ENCODE results near the gene SFPQ. TPM values are rescaled to one million over a fixed set of nuclear protein-coding genes. Genes with fewer than 3 reads are reported as not detected.
A peak's percentile ranks its signal among the peaks of the same experiment; 100 is the strongest.
"Not testable (repeated sequence)": the region's sequence is repeated elsewhere in the genome, so short reads cannot be mapped to it uniquely, and the experiment has no call there.

Gene SFPQ
- total and polyA plus RNA-seq, 5 experiments from 2014 or later: 85.6 to 418 (median 138) TPM

- no peaks in the 10 kb centered on the region for H3K27me3 Mint-ChIP-seq
- POLR2A ChIA-PET: no interaction called here
Measured at GRCh38 chr1:35173491-35173890, 19.5 kb downstream of the SFPQ start.

GRCh38 chr1:35172022-35172421, 20.9 kb downstream of the SFPQ start:
- no peak for DNase-seq
- H3K36me3 Mint-ChIP-seq: peaks cover 0 to 30% (median 3%) of the 10 kb centered on the region in 3 donors
- peak in 1 of 2 donors; percentile 3 for ATAC-seq
- peaks cover 4 to 10% (median 8%) of the 10 kb centered on the region in 4 donors for H3K4me1 Mint-ChIP-seq
- H3K27ac Mint-ChIP-seq: peak overlapping the region in 1 of 10 donors; percentile 18
- H3K9me3 Mint-ChIP-seq: peaks cover 0 to 2% (median 0%) of the 10 kb centered on the region in 9 donors
- POLR2A ChIA-PET: interaction anchor here (0.9 to 1.0 kb wide), 3 partner anchors 9 to 21 kb away, joined by 3 read pairs; partner anchors contain the start of gene SFPQ
- no peak overlapping the region for H3K4me3 Mint-ChIP-seq
- no peaks in the 10 kb centered on the region for H3K27me3 Mint-ChIP-seq

More at GRCh38 chr1:35173491-35173890, 19.5 kb downstream of the SFPQ start:
- H3K36me3 Mint-ChIP-seq: peaks cover 0 to 44% (median 13%) of the 10 kb centered on the region in 3 donors
- peaks cover 8 to 16% (median 12%) of the 10 kb centered on the region in 4 donors for H3K4me1 Mint-ChIP-seq
- ATAC-seq (peak in 1 of 2 donors; percentile 1), DNase-seq (no peak)
- no peak overlapping the region for H3K4me3 Mint-ChIP-seq
- H3K27ac Mint-ChIP-seq: peak overlapping the region in 4 of 10 donors; percentile 3 to 70 (median 16)
- no peaks in the 10 kb centered on the region for H3K9me3 Mint-ChIP-seq

GRCh38 chr1:35171579-35171978, 21.4 kb downstream of the SFPQ start:
- Mint-ChIP-seq H3K4me3 (no peak overlapping the region), H3K9me3 (peaks cover 0 to 3% (median 0%) of the 10 kb centered on the region in 9 donors), H3K27ac (peak overlapping the region in 2 of 10 donors; percentile 20 to 56), H3K36me3 (peaks cover 0 to 25% (median 3%) of the 10 kb centered on the region in 3 donors), H3K27me3 (no peaks in the 10 kb centered on the region), H3K4me1 (peaks cover 4 to 10% (median 8%) of the 10 kb centered on the region in 4 donors)
- POLR2A ChIA-PET: interaction anchor here (0.9 to 1.0 kb wide), 3 partner anchors 9 to 21 kb away, joined by 3 read pairs; partner anchors contain the start of gene SFPQ
- no peak for DNase-seq
- ATAC-seq: peak in 1 of 2 donors; percentile 12

GRCh38 chr1:35164893-35165292, 28.1 kb downstream of the SFPQ start:
- Mint-ChIP-seq H3K36me3 (peaks cover 0 to 2% (median 0%) of the 10 kb centered on the region in 3 donors), H3K9me3 (peaks cover 0 to 23% (median 5%) of the 10 kb centered on the region in 9 donors), H3K4me3 (no peak overlapping the region), H3K4me1 (no peaks in the 10 kb centered on the region), H3K27ac (no peak overlapping the region), H3K27me3 (no peaks in the 10 kb centered on the region)
- POLR2A ChIA-PET: no interaction called here
- DNase-seq (no peak), ATAC-seq (no peak)

DNA sequence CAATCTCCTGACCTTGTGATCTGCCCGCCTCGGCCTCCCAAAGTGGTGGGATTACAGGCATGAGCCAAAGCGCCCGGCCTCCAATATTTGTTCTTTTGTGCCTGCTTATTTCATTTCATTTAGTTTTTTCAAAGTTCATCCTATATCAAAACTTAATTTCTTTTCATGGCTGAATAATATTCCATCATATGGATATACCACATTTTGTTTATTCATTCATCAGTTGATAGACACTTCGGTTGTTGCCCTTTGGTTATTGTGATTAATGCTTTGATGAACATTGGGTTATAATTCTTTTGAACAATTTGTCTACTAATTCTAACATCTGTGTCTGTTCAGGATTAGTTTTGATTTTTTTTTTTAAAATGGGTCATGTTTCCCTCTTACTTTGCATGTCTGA, 41.7 kb downstream of the SFPQ start:
- POLR2A ChIA-PET: no interaction called here
- Mint-ChIP-seq H3K27me3 (peaks cover 0 to 3% (median 2%) of the 10 kb centered on the region in 5 donors), H3K4me3 (no peak overlapping the region), H3K27ac (no peak overlapping the region), H3K4me1 (peaks cover 2 to 8% (median 7%) of the 10 kb centered on the region in 4 donors), H3K36me3 (peaks cover 0 to 2% (median 0%) of the 10 kb centered on the region in 3 donors), H3K9me3 (peaks cover 0 to 7% (median 0%) of the 10 kb centered on the region in 9 donors)
- DNase-seq (no peak), ATAC-seq (no peak)

DNA sequence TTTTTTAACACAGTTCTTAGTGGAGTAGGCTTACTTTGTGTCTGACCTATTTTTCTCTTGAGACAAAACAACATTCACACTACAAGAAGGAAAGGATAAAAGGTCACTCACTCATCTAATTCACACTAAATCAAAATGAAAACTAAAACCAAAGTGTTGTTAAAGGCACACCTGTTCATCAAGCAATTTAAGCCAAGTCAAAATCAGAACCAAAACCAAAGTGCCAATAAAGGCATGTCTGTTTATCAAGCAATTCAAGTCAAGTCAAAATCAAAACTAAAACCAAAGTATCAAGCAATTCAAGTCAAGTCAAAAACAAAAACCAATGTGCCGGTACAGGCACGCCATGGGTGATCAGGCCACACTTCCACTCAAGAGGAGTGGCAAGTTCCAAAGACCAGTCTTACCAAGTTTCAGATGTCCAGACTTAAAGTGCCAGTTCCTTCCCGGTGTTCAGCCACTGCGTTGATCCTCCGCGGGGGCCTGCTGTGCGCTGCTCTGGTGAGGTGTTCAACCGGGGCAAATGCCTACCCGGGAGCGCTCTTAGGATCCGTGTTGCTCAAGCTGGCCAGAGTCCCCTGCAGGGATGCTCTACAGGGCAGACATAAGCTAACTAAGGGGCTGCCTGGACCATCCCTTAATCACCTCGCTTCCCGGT, 46.9 kb downstream of the SFPQ start:
- Mint-ChIP-seq H3K4me1 (peaks cover 0 to 12% (median 2%) of the 10 kb centered on the region in 4 donors), H3K27ac (peak overlapping the region in 1 of 10 donors; percentile 58)
- H3K36me3 Mint-ChIP-seq, H3K4me3 Mint-ChIP-seq, POLR2A ChIA-PET, ATAC-seq, DNase-seq, H3K9me3 Mint-ChIP-seq, H3K27me3 Mint-ChIP-seq: not testable (repeated sequence)

DNA sequence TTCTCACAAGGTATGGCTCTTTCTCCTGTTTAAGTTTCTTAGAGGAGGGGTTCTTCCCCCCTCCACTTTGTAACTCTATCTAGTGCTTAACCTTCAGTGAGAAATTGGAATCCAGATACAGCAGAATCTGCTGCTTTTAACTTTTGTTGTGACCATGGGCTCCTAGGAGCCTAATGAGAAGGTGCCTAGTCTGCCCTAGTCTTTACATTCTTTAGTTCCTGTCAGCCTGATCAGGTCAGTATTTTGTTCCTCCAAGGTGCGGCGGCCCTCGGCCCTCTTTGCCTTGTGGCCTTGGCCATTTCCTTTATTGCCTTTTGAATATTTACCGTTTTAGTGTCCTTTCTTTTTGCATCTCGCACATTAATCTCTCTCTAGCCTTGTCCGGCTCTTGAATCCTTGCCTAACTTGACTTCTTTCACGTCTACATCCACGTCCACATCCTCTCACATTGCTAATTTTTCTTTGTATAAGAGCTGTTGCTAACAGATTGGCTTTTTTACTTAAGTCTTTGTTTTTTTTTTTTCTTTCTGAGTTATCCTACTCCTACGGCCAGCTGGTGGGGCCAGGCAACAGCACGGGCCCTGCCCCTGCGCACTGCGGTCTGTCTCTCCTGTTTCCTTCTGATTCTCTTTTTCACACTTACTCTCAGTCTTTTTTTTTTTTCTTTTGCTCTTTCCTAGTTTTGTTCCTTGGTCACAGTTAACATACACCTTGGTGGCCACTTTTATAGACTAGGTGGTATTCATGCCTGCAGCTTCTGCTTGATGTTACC, 49.0 kb downstream of the SFPQ start:
- H3K36me3 Mint-ChIP-seq: no peaks in the 10 kb centered on the region
- peaks cover 0 to 5% (median 0%) of the 10 kb centered on the region in 5 donors for H3K27me3 Mint-ChIP-seq
- H3K4me1 Mint-ChIP-seq: peaks cover 0 to 12% (median 1%) of the 10 kb centered on the region in 4 donors
- DNase-seq (no peak), ATAC-seq (no peak)
- no peak overlapping the region for H3K4me3 Mint-ChIP-seq
- POLR2A ChIA-PET: no interaction called here
- H3K27ac Mint-ChIP-seq: no peak overlapping the region
- no peaks in the 10 kb centered on the region for H3K9me3 Mint-ChIP-seq

DNA sequence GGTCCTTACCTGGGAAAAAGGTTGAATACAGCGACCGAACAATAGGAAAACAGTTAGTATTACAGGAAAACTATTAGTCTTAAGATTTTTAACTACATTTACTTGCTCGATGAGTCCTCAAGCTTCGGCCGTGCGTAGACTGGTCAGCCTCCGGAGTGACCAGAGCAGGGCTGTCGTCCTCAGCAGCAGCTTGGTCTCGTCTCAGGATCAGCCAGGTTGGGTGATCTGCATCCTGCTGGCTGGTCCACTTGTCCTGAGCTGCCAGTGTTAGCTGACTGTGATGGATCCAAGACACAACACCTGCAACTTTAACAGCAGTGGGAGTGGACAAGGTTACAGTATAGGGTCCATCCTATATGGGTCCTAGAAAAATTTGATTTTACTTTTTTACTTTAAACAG, 50.2 kb downstream of the SFPQ start:
- H3K27ac Mint-ChIP-seq, DNase-seq, H3K36me3 Mint-ChIP-seq, POLR2A ChIA-PET, H3K27me3 Mint-ChIP-seq, ATAC-seq, H3K9me3 Mint-ChIP-seq, H3K4me3 Mint-ChIP-seq: not testable (repeated sequence)
- H3K4me1 Mint-ChIP-seq: peaks cover 0 to 12% (median 1%) of the 10 kb centered on the region in 4 donors

GRCh38 chr1:35142294-35142693, 50.7 kb downstream of the SFPQ start:
- H3K27ac Mint-ChIP-seq, H3K4me3 Mint-ChIP-seq, H3K36me3 Mint-ChIP-seq, H3K27me3 Mint-ChIP-seq, DNase-seq, H3K9me3 Mint-ChIP-seq, ATAC-seq, POLR2A ChIA-PET: not testable (repeated sequence)
- H3K4me1 Mint-ChIP-seq: peaks cover 0 to 12% (median 1%) of the 10 kb centered on the region in 4 donors

- DNase-seq, POLR2A ChIA-PET, H3K4me3 Mint-ChIP-seq, H3K27ac Mint-ChIP-seq, H3K27me3 Mint-ChIP-seq, H3K9me3 Mint-ChIP-seq, H3K4me1 Mint-ChIP-seq, ATAC-seq, H3K36me3 Mint-ChIP-seq: not testable (repeated sequence)
Measured at GRCh38 chr1:35137590-35137989, 55.4 kb downstream of the SFPQ start.

GRCh38 chr1:35136780-35137179, 56.2 kb downstream of the SFPQ start:
- Mint-ChIP-seq H3K4me1 (no peaks in the 10 kb centered on the region), H3K27me3 (peaks cover 0 to 7% (median 0%) of the 10 kb centered on the region in 5 donors), H3K4me3 (no peak overlapping the region), H3K9me3 (no peaks in the 10 kb centered on the region), H3K27ac (no peak overlapping the region), H3K36me3 (no peaks in the 10 kb centered on the region)
- ATAC-seq (no peak), DNase-seq (no peak)
- POLR2A ChIA-PET: no interaction called here
